Esophagus squamous epithelium (tissue), 5 donors: ENCODE data around the gene CPPED1. TPM values are rescaled to one million over a fixed set of nuclear protein-coding genes. Genes with fewer than 3 reads are reported as not detected.

Experiments used
- DNase-seq: peaks from one replicate; lab custom pipeline; 2025; lab: John Stamatoyannopoulos, UW
- H3K27ac ChIP-seq, 4 donors: fragments of 200-600 bp; sonication (generic); one replicate each; pipeline ENCODE4 v1.5.1; 2016 to 2019; ENCODE audit warnings: mild to moderate bottlenecking in 1 of 4
- H3K27me3 ChIP-seq, 4 donors: fragments of 200-600 bp; sonication (generic); 1 replicate in 3 of 4; 2 replicates in 1 of 4; pipeline versions ENCODE4 v1.5.1 to v1.6.0; 2017 to 2021; ENCODE audit warnings: antibody characterized with exemption in 1 of 4
- H3K36me3 ChIP-seq, 3 donors: fragments of 200-600 bp; sonication (generic); one replicate each; pipeline ENCODE4 v1.5.1; 2016 to 2019
- H3K4me1 ChIP-seq, 3 donors: fragments of 200-600 bp; sonication (generic); one replicate each; pipeline ENCODE4 v1.5.1; 2017 to 2019
- H3K4me3 ChIP-seq, 4 donors: fragments of 200-600 bp; sonication (generic); 1 replicate in 3 of 4; 2 replicates in 1 of 4; pipeline ENCODE4 v1.5.1; 2016 to 2019; ENCODE audit warnings: mild to moderate bottlenecking in 2 of 4, moderate library complexity in 1 of 4
- H3K9me3 ChIP-seq, 3 donors: fragments of 200-600 bp; sonication (generic); one replicate each; pipeline ENCODE4 v1.5.1; 2016 to 2019
- CTCF ChIP-seq, 6 experiments: fragments of 450-650 bp in 4 of 6; fragments of 200-600 bp in 2 of 6; sonication (generic) in 2 of 6; IDR thresholded peaks; one replicate each; pipeline ENCODE4 v1.5.1; 2016 to 2019; ENCODE audit warnings: antibody characterized with exemption in 6 of 6, mild to moderate bottlenecking in 4 of 6, moderate library complexity in 4 of 6
- POLR2A ChIP-seq, 4 donors: fragments of 450-650 bp; IDR thresholded peaks; one replicate each; pipeline ENCODE4 v1.6.1; 2017; ENCODE audit warnings: antibody characterized with exemption in 4 of 4, mild to moderate bottlenecking in 4 of 4, moderate library complexity in 3 of 4
- WGBS, 2 donors: methylation state at CpG; one replicate each; pipeline ENCODE4 v1.1.5; 2018; 5-methylcytosine and 5-hydroxymethylcytosine counted together
- intact Hi-C: fragments of 100-400 bp; cut with DNase I; formaldehyde crosslinking; loops from one replicate; pipeline ENCODE4 v1.15.0; 2022
- total RNA-seq, 4 donors: library from RNA; depleted of rRNA; stranded (reverse); fragments of >200 nt; gene quantifications; one replicate each; pipeline ENCODE4 v1.1.0, GENCODE V29; 2016
- donor health status: DM: yes; HTN: yes; CAD: no.

Gene CPPED1
- total RNA-seq, 4 donors from 2014 or later: 14.3 to 45.6 (median 16.8) TPM

- WGBS, 2 donors: 80 to 85% methylated on average over 6 to 7 of the region's 7 CpGs
- no peak for DNase-seq
- Histone ChIP-seq H3K36me3 (peaks cover 0 to 29% (median 0%) of the 10 kb centered on the region in 3 donors), H3K27me3 (no peaks in the 10 kb centered on the region), H3K4me3 (no peak overlapping the region), H3K9me3 (peaks cover 0 to 13% (median 5%) of the 10 kb centered on the region in 3 donors), H3K4me1 (no peaks in the 10 kb centered on the region), H3K27ac (no peak overlapping the region)
- intact Hi-C loops: no loop called here
- TF ChIP-seq POLR2A (IDR thresholded peaks at IDR 0.05) (no peak), CTCF (IDR thresholded peaks at IDR 0.05) (no peak)
These were observed 14.9 kb downstream of the CPPED1 start for GRCh38 chr16:12788758-12789157.

GRCh38 chr16:12786081-12786480 is 17.6 kb downstream of the CPPED1 start:
- no peak for TF ChIP-seq POLR2A (IDR thresholded peaks at IDR 0.05)
- no peak for TF ChIP-seq CTCF (IDR thresholded peaks at IDR 0.05)
- 83 to 100% methylated on average over 6 of the region's 6 CpGs for WGBS, 2 donors

GRCh38 chr16:12784076-12784475 is 19.6 kb downstream of the CPPED1 start:
- intact Hi-C loops: no loop called here
- TF ChIP-seq CTCF (IDR thresholded peaks at IDR 0.05) (no peak), POLR2A (IDR thresholded peaks at IDR 0.05) (no peak)
- no peak overlapping the region for H3K4me3 ChIP-seq

More at GRCh38 chr16:12786081-12786480, 17.6 kb downstream of the CPPED1 start:
- H3K9me3 ChIP-seq: peaks cover 0 to 17% (median 6%) of the 10 kb centered on the region in 3 donors
- no peak overlapping the region for H3K4me3 ChIP-seq
- intact Hi-C loops: no loop called here
- no peaks in the 10 kb centered on the region for H3K27me3 ChIP-seq
- no peaks in the 10 kb centered on the region for H3K4me1 ChIP-seq
- peaks cover 0 to 31% (median 0%) of the 10 kb centered on the region in 3 donors for H3K36me3 ChIP-seq
- DNase-seq: no peak
- no peak overlapping the region for H3K27ac ChIP-seq

GRCh38 chr16:12781777-12782176 is 21.9 kb downstream of the CPPED1 start:
- Histone ChIP-seq H3K9me3 (peaks cover 0 to 13% (median 6%) of the 10 kb centered on the region in 3 donors), H3K4me1 (no peaks in the 10 kb centered on the region), H3K27me3 (no peaks in the 10 kb centered on the region), H3K4me3 (no peak overlapping the region), H3K36me3 (peaks cover 0 to 51% (median 9%) of the 10 kb centered on the region in 3 donors), H3K27ac (no peak overlapping the region)
- DNase-seq: no peak
- TF ChIP-seq CTCF (IDR thresholded peaks at IDR 0.05) (no peak), POLR2A (IDR thresholded peaks at IDR 0.05) (no peak)
- intact Hi-C loops: no loop called here
- WGBS, 2 donors: 86 to 89% methylated on average over 8 of the region's 8 CpGs

More at GRCh38 chr16:12784076-12784475, 19.6 kb downstream of the CPPED1 start:
- no peak for DNase-seq
- Histone ChIP-seq H3K27ac (no peak overlapping the region), H3K9me3 (peaks cover 0 to 17% (median 6%) of the 10 kb centered on the region in 3 donors), H3K27me3 (no peaks in the 10 kb centered on the region), H3K36me3 (peaks cover 0 to 51% (median 9%) of the 10 kb centered on the region in 3 donors), H3K4me1 (no peaks in the 10 kb centered on the region)

- Histone ChIP-seq H3K9me3 (peaks cover 0 to 13% (median 6%) of the 10 kb centered on the region in 3 donors), H3K27ac (no peak overlapping the region), H3K4me3 (no peak overlapping the region), H3K4me1 (no peaks in the 10 kb centered on the region), H3K36me3 (peaks cover 0 to 54% (median 9%) of the 10 kb centered on the region in 3 donors), H3K27me3 (no peaks in the 10 kb centered on the region)
- DNase-seq: no peak
- no peak for TF ChIP-seq CTCF (IDR thresholded peaks at IDR 0.05)
- TF ChIP-seq POLR2A (IDR thresholded peaks at IDR 0.05): no peak
- 93 to 100% methylated on average over 1 to 2 of the region's 2 CpGs for WGBS, 2 donors
- intact Hi-C loops: no loop called here
These were observed 23.2 kb downstream of the CPPED1 start for GRCh38 chr16:12780467-12780866.
